NB4 (cell line): ENCODE results near the gene GPBP1.

ENCODE experiments used
- MYC ChIP-seq: IDR thresholded peaks from 2 replicates; pipeline ENCODE4 v1.6.1; 2011; ENCODE audit warnings: low read depth, low read length
- POLR2A ChIP-seq: IDR thresholded peaks from 2 replicates; pipeline ENCODE4 v1.6.1; 2011; ENCODE audit warnings: mild to moderate bottlenecking; ENCODE audit not compliant: insufficient read length; ENCODE audit errors: extremely low read depth
- TF ChIP-seq, protein P1 (sequence below): IDR thresholded peaks from one replicate; pipeline ENCODE4 v1.5.1; 2012; ENCODE audit warnings: low read depth, low read length

DNA sequence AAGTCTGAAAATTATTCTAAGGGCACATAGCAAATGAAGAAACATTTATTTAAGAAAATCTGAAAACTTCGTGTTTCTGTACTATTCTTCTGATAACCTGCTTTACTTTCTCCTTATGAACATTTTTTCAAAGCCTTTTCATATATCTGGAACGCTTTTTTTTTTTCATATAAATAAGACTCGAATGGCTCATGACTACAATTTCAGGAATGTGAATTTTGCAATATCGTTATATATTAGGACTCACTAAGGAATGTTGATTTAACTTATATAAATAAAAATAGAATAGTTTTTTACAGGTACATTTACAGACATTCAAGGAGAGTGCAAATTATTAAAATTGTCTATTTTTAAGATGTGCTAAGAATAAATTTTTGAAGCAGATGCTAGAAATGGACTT lies 42.9 kb downstream of the GPBP1 start:
- TF ChIP-seq POLR2A (no peak), MYC (no peak)
- TF ChIP-seq, protein P1, sequence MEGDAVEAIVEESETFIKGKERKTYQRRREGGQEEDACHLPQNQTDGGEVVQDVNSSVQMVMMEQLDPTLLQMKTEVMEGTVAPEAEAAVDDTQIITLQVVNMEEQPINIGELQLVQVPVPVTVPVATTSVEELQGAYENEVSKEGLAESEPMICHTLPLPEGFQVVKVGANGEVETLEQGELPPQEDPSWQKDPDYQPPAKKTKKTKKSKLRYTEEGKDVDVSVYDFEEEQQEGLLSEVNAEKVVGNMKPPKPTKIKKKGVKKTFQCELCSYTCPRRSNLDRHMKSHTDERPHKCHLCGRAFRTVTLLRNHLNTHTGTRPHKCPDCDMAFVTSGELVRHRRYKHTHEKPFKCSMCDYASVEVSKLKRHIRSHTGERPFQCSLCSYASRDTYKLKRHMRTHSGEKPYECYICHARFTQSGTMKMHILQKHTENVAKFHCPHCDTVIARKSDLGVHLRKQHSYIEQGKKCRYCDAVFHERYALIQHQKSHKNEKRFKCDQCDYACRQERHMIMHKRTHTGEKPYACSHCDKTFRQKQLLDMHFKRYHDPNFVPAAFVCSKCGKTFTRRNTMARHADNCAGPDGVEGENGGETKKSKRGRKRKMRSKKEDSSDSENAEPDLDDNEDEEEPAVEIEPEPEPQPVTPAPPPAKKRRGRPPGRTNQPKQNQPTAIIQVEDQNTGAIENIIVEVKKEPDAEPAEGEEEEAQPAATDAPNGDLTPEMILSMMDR: no peak
